Heart left ventricle (tissue), 16 donors: ENCODE measurements around the gene DOK7. TPM values are rescaled to one million over a fixed set of nuclear protein-coding genes. Genes with fewer than 3 reads are reported as not detected.

Experiments used
- ATAC-seq, 4 donors: fragments of 200-7000 bp; cut with Tn5 transposase; one replicate each; pipeline ENCODE4 v1.9.1; 2020 to 2022; ENCODE audit warnings: moderate library complexity in 4 of 4, mild to moderate bottlenecking in 3 of 4, moderate number of reproducible peaks in 1 of 4
- DNase-seq, 5 donors: peaks; one replicate each; pipeline ENCODE4 v3.0.0-alpha.2; 2020
- H3K27ac ChIP-seq, 12 donors: fragments of 200-600 bp; sonication (generic) in 4 of 12; one replicate each; pipeline versions ENCODE4 v1.5.0 to v1.8.0; 2016 to 2022; ENCODE audit warnings: mild to moderate bottlenecking in 2 of 12
- H3K27me3 ChIP-seq, 9 donors: fragments of 200-600 bp; sonication (generic) in 2 of 9; one replicate each; pipeline versions ENCODE4 v1.5.1 to v1.8.0; 2016 to 2022; ENCODE audit warnings: mild to moderate bottlenecking in 3 of 9
- H3K36me3 ChIP-seq, 9 donors: fragments of 200-600 bp; sonication (generic) in 2 of 9; one replicate each; pipeline versions ENCODE4 v1.5.0 to v1.8.0; 2018 to 2022; ENCODE audit warnings: mild to moderate bottlenecking in 2 of 9
- H3K4me1 ChIP-seq, 12 donors: fragments of 200-600 bp; sonication (generic) in 4 of 12; one replicate each; pipeline versions ENCODE4 v1.5.0 to v1.8.0; 2016 to 2022; ENCODE audit warnings: mild to moderate bottlenecking in 3 of 12
- H3K4me3 ChIP-seq, 12 donors: fragments of 200-600 bp; sonication (generic) in 4 of 12; one replicate each; pipeline versions ENCODE4 v1.5.0 to v1.8.0; 2017 to 2022; ENCODE audit warnings: mild to moderate bottlenecking in 9 of 12, moderate library complexity in 4 of 12
- H3K9me3 ChIP-seq, 12 donors: fragments of 200-600 bp; sonication (generic) in 4 of 12; one replicate each; pipeline versions ENCODE4 v1.5.0 to v1.8.0; 2016 to 2022; ENCODE audit warnings: mild to moderate bottlenecking in 1 of 12
- POLR2A ChIP-seq, 2 donors: fragments of 450-650 bp; IDR thresholded peaks; one replicate each; pipeline ENCODE4 v1.6.1; 2017; ENCODE audit warnings: antibody characterized with exemption in 2 of 2, mild to moderate bottlenecking in 2 of 2, moderate library complexity in 2 of 2
- WGBS, 4 donors: extraction: QIAGEN DNeasy Blood & Tissue Kit in 2 of 4; methylation state at CpG; one replicate each; pipeline versions ENCODE4 v1.1.5 to v1.1.7; 2013 to 2018; 5-methylcytosine and 5-hydroxymethylcytosine counted together
- intact Hi-C, 10 donors: fragments of 100-400 bp; cut with DNase I; formaldehyde crosslinking; loops; one replicate each; pipeline versions ENCODE4 v1.11.1 to v1.14.2; 2022
- polyA plus RNA-seq, 2 donors: library from polyadenylated mRNA; stranded (reverse); fragments of 200-250 nt; gene quantifications; one replicate each; pipeline ENCODE4 v1.2.3, GENCODE V29; 2013
- total RNA-seq, 9 donors: library from RNA; depleted of rRNA in 2 of 9; stranded (reverse); fragments of >200 nt in 2 of 9; fragmentation: NEBNext Ultra II Directional in 3 of 9; extraction: Animal tissue kit (Norgen Biotek cat#: 25700) in 3 of 9; gene quantifications; one replicate each; pipeline versions ENCODE4 v1.1.0 to v1.2.4, GENCODE V29; 2016 to 2023
- TF ChIP-seq, protein P1 (sequence below), 12 donors: fragments of 200-600 bp; sonication (generic) in 4 of 12; IDR thresholded peaks; one replicate each; pipeline versions ENCODE4 v1.5.0 to v1.8.0; 2018 to 2022; ENCODE audit warnings: antibody characterized with exemption in 12 of 12, mild to moderate bottlenecking in 5 of 12
- donor health status: ischemic (EF 13 %, LVEDD 7.1; RV severe dilation, severe dysfunction).
- donor health status: healthy with polysubstance abuse.
- donor health status: DM: no; HTN: yes; CAD: no.
- donor health status: DM: no; HTN: no; CAD: no.
- donor health status: ischemic (EF 25% LVEDD 6.9; RV normal size, moderate dysfunction).
- donor health status: ischemic (EF 25% LVEDD 5.7; RV mildly dilated, moderate dysfunction).
- donor health status: healthy.
- donor health status: DM: yes; HTN: yes; CAD: no.
- donor health status: ischemic (EF 35%, LVEDD 5.7; RV mildly dilated, moderate dysfunction).
- donor health status: nonischemic (EF 11% LVEDD 7.7; RV severe dilation, severe dysfunction).
- donor health status: DM: yes; HTN: yes; CAD: no.
- donor health status: PGD.
- donor health status: ischemic (EF 29% LVEDD 5.4; RV normal size, mild dysfunction).
- donor health status: nonischemic (EF 23%, LVEDD 6.1; RV moderate dilation, normal function).

DOK7 gene
- total and polyA plus RNA-seq, 11 donors, result 27.7 to 89.5 (median 40.0) TPM

DNA sequence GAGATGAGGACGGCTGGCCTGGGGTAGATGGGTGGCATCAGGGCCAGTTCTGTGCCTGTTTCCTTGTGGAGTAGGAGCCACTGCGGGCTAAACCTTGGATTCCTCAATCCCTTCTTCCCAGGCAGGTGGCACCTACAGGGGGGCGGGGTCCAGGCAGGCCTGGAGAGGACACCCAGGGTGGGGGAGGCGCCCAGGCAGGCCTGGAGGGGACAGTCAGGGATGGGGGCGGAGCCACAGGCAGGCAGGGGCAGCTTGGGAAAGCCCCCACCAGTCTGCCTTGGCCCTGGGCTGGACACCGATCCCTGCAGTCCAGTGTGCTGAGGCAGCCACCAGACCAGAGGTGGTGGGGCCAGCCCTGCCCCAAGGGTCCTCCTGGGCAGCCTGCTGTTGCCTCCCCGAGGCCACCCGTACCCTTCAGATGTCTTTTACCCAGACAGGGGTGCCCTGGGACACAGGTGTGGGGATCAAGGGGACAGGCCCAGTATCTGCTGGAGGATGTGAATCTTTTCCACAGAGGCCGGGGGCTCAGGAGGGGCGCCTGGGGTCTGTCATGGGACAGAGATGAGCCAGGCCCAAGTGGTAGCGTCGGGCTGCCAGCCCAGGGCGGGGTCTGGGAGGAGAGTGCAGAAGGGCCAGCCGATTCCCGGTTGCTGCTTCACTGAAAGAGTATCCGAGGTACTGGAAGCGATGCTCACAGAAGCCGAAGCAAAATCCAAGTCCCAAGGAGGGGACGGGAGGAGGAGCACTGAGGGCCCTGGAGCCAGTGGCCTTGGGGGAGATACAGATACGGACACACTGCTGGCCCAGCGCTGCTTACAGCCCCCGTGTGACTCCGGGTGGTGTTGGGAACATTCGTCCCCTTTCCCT is 34.6 kb downstream of the DOK7 start:
- Histone ChIP-seq H3K4me1 (peaks cover 0 to 68% (median 18%) of the 10 kb centered on the region in 12 donors), H3K4me3 (no peak overlapping the region), H3K36me3 (peaks cover 0 to 17% (median 6%) of the 10 kb centered on the region in 9 donors), H3K9me3 (no peaks in the 10 kb centered on the region), H3K27ac (peak overlapping the region in 5 of 12 donors; percentile 10 to 46 (median 29)), H3K27me3 (peaks cover 0 to 27% (median 7%) of the 10 kb centered on the region in 9 donors)
- no peak for TF ChIP-seq POLR2A (IDR thresholded peaks at IDR 0.05)
- TF ChIP-seq, protein P1, sequence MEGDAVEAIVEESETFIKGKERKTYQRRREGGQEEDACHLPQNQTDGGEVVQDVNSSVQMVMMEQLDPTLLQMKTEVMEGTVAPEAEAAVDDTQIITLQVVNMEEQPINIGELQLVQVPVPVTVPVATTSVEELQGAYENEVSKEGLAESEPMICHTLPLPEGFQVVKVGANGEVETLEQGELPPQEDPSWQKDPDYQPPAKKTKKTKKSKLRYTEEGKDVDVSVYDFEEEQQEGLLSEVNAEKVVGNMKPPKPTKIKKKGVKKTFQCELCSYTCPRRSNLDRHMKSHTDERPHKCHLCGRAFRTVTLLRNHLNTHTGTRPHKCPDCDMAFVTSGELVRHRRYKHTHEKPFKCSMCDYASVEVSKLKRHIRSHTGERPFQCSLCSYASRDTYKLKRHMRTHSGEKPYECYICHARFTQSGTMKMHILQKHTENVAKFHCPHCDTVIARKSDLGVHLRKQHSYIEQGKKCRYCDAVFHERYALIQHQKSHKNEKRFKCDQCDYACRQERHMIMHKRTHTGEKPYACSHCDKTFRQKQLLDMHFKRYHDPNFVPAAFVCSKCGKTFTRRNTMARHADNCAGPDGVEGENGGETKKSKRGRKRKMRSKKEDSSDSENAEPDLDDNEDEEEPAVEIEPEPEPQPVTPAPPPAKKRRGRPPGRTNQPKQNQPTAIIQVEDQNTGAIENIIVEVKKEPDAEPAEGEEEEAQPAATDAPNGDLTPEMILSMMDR (IDR thresholded peaks at IDR 0.05), result no peak
- no peak for DNase-seq
- 67 to 75% (median 69%) methylated on average over 19 to 24 of the region's 24 CpGs for WGBS, 4 donors
- ATAC-seq, result no peak
- intact Hi-C loops, result no loop called here

DNA sequence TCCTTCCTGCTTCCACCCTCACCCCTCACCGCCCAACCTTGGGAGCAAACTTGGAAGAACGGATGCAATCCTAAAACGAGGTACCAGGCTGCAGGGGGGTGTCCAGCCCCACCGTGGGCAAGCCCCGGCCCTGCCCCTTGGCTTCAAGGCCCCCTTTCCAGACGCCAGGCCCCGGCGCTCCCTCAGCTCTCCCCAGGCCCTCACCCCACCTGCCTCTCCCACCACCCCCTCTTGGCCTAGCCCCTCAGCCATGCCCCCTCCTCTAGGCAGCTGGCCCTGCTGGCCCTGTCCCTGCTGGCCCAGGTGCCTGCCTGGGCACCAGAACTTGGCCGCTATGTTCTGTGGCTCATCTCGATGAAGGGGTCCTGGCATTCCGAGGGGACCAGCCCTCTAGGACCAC is 35.3 kb downstream of the DOK7 start:
- no peak for TF ChIP-seq POLR2A (IDR thresholded peaks at IDR 0.05)
- TF ChIP-seq, protein P1 (IDR thresholded peaks at IDR 0.05), result no peak
- WGBS, 4 donors, result 79 to 85% (median 82%) methylated on average over 9 to 11 of the region's 11 CpGs
- intact Hi-C loops, result no loop called here
- Histone ChIP-seq H3K36me3 (peaks cover 0 to 16% (median 6%) of the 10 kb centered on the region in 9 donors), H3K4me1 (peaks cover 0 to 75% (median 22%) of the 10 kb centered on the region in 12 donors), H3K27ac (peak overlapping the region in 2 of 12 donors; percentile 10 to 46), H3K9me3 (no peaks in the 10 kb centered on the region), H3K27me3 (peaks cover 0 to 21% (median 5%) of the 10 kb centered on the region in 9 donors), H3K4me3 (no peak overlapping the region)
- ATAC-seq (no peak), DNase-seq (no peak)

DNA sequence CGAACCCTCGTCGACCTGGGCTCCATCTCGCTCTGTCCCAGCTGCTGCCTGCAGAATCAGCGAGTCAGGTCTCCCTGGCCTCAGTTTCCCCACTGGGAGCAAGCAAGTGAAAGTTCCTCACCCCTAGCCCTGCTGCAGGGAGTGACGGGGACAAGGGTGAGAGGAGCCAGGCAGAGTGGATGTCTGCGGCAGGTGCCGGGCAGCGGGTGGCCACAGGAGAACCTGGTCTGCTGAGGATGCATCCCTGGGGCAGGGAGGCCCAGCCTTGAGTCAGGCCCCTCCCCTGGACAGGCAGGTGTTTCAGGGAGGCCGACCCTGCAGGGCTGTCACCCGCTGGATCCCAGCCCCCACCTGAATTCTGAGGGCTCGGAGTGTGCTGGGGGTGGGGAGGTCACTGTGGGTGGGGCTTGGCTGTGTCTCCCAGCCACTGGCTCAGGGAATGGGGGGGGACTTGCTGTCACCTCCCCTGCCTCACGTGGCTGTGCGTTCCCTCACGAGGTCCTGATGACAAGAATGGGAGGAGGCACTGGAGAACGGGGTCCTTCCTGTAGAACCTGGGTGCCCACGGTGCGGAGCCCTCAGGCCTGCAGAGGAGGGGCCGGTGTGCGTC is 35.9 kb downstream of the DOK7 start:
- ATAC-seq (peak in 1 of 4 donors; percentile 10), DNase-seq (no peak)
- TF ChIP-seq, protein P1 (IDR thresholded peaks at IDR 0.05), result no peak
- no peak for TF ChIP-seq POLR2A (IDR thresholded peaks at IDR 0.05)
- Histone ChIP-seq H3K4me3 (no peak overlapping the region), H3K27me3 (peaks cover 0 to 16% (median 0%) of the 10 kb centered on the region in 9 donors), H3K4me1 (peaks cover 0 to 75% (median 21%) of the 10 kb centered on the region in 12 donors), H3K36me3 (peaks cover 0 to 22% (median 11%) of the 10 kb centered on the region in 9 donors), H3K27ac (peak overlapping the region in 1 of 12 donors; percentile 46), H3K9me3 (no peaks in the 10 kb centered on the region)
- WGBS, 4 donors, result 70 to 84% (median 75%) methylated on average over 16 to 20 of the region's 20 CpGs
- intact Hi-C loops, result no loop called here

DNA sequence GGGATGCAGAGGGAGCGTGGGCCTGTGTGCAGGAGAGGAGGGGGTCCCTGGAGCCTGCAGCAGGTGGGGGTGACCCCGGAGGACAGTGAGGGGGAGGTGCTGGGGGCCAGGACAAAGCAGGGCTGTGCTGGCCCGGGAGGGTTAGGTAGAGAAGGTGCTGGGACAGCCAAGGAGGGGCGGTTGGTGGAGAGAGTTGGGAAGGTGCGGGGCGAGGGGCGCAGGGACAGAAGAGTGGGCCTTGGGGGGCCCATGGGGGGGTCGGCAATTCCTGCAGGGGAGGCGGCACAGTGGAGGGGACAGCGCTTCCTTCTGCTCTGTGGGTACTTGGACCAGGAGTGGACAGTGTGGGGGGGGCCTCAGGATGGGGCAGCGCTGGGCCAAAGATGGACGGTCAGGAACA is 36.6 kb downstream of the DOK7 start:
- intact Hi-C loops, result no loop called here
- peak overlapping the region in 1 of 12 donors; percentile 46 for H3K27ac ChIP-seq
- H3K27me3 ChIP-seq, result peaks cover 0 to 14% (median 0%) of the 10 kb centered on the region in 9 donors
- DNase-seq, result no peak
- H3K9me3 ChIP-seq, result no peaks in the 10 kb centered on the region
- H3K4me1 ChIP-seq, result peaks cover 0 to 69% (median 18%) of the 10 kb centered on the region in 12 donors
- H3K4me3 ChIP-seq, result no peak overlapping the region
- H3K36me3 ChIP-seq, result peaks cover 0 to 28% (median 12%) of the 10 kb centered on the region in 9 donors
- TF ChIP-seq, protein P1 (IDR thresholded peaks at IDR 0.05), result no peak
- TF ChIP-seq POLR2A (IDR thresholded peaks at IDR 0.05), result no peak
- ATAC-seq, result no peak
- WGBS, 4 donors, result 88 to 95% (median 92%) methylated on average over 12 of the region's 12 CpGs
